GM23248 (cell line): ENCODE data around the gene CLDN18. TPM values are rescaled to one million over a fixed set of nuclear protein-coding genes. Genes with fewer than 3 reads are reported as not detected.

Experiments
- DNase-seq: peaks from one replicate; pipeline ENCODE4 v3.0.0-alpha.2; 2015
- H2AFZ ChIP-seq: fragments of 200-600 bp; sonication (generic); 2 replicates; pipeline ENCODE4 v1.6.1; 2016; ENCODE audit warnings: antibody characterized with exemption
- H3F3A ChIP-seq: fragments of 200-600 bp; sonication (generic); 2 replicates; pipeline ENCODE4 v1.6.1; 2016; ENCODE audit warnings: mild to moderate bottlenecking, antibody characterized with exemption, mixed run types; ENCODE audit not compliant: insufficient read depth
- H3K27ac ChIP-seq: fragments of 200-600 bp; sonication (generic); 2 replicates; pipeline ENCODE4 v1.5.1; 2016; ENCODE audit warnings: mild to moderate bottlenecking
- H3K27me3 ChIP-seq: fragments of 200-600 bp; sonication (generic); replicated peaks from 2 replicates; pipeline ENCODE4 v1.6.1; 2016; ENCODE audit warnings: mild to moderate bottlenecking; ENCODE audit not compliant: insufficient read depth
- H3K36me3 ChIP-seq: fragments of 200-600 bp; sonication (generic); 2 replicates; pipeline ENCODE4 v1.6.1; 2016; ENCODE audit warnings: low read depth, mild to moderate bottlenecking
- H3K4me1 ChIP-seq: fragments of 200-600 bp; sonication (generic); 2 replicates; pipeline ENCODE4 v1.6.1; 2016; ENCODE audit warnings: mild to moderate bottlenecking; ENCODE audit not compliant: insufficient read depth
- H3K4me2 ChIP-seq: fragments of 200-600 bp; sonication (generic); one replicate; pipeline ENCODE4 v1.6.1; 2016; ENCODE audit warnings: mild to moderate bottlenecking; ENCODE audit not compliant: unreplicated experiment
- H3K4me3 ChIP-seq: fragments of 200-600 bp; sonication (generic); 2 replicates; pipeline ENCODE4 v1.5.1; 2016; ENCODE audit warnings: mild to moderate bottlenecking
- H3K79me2 ChIP-seq: fragments of 200-600 bp; sonication (generic); 2 replicates; pipeline ENCODE4 v1.6.1; 2016; ENCODE audit warnings: mild to moderate bottlenecking; ENCODE audit not compliant: insufficient read depth
- H3K9ac ChIP-seq: fragments of 200-600 bp; sonication (generic); 2 replicates; pipeline ENCODE4 v1.6.1; 2016; ENCODE audit warnings: mild to moderate bottlenecking
- H3K9me2 ChIP-seq: fragments of 200-600 bp; sonication (generic); 2 replicates; pipeline ENCODE4 v1.6.1; 2016; ENCODE audit warnings: mixed run types, mild to moderate bottlenecking, moderate library complexity; ENCODE audit not compliant: insufficient read depth
- H3K9me3 ChIP-seq: fragments of 200-600 bp; sonication (generic); one replicate; pipeline ENCODE4 v1.6.1; 2017; ENCODE audit warnings: low read depth
- H4K20me1 ChIP-seq: fragments of 200-600 bp; sonication (generic); 2 replicates; pipeline ENCODE4 v1.6.0; 2016; ENCODE audit not compliant: insufficient read depth
- EZH2 ChIP-seq: fragments of 200-600 bp; sonication (generic); IDR thresholded peaks from 2 replicates; pipeline ENCODE4 v1.6.1; 2018; ENCODE audit warnings: antibody characterized with exemption, mild to moderate bottlenecking; ENCODE audit not compliant: insufficient read depth, poor library complexity, severe bottlenecking
- EZH2phosphoT487 ChIP-seq: fragments of 200-600 bp; sonication (generic); IDR thresholded peaks from 2 replicates; pipeline ENCODE4 v1.6.1; 2018; ENCODE audit warnings: antibody characterized with exemption, moderate library complexity, mild to moderate bottlenecking, low read depth; ENCODE audit not compliant: insufficient read depth
- WGBS, 2 experiments: methylation state at CpG; one replicate each; pipeline ENCODE4 v1.1.6; 2015 to 2017; ENCODE audit warnings: low lambda C conversion rate in 2 of 2, low coverage in 1 of 2; ENCODE audit errors: missing lambda C conversion rate in 2 of 2; 5-methylcytosine and 5-hydroxymethylcytosine counted together
- in situ Hi-C: fragments of 300-500 bp; cut with MboI; formaldehyde crosslinking; loops from 2 replicates; pipeline ENCODE4 v1.15.0; 2020
- polyA plus RNA-seq: library from polyadenylated mRNA; unstranded; fragments of >200 nt; fragmentation: Nextera tagmentation; extraction: Ambion mirVana; gene quantifications from 2 replicates; pipeline ENCODE4 v1.2.1, GENCODE V29; 2016
- total RNA-seq: library from RNA; depleted of rRNA; stranded (reverse); fragments of >200 nt; shearing (Covaris generic); gene quantifications from 2 replicates; pipeline ENCODE4 v1.2.3, GENCODE V29; 2014; rRNA removed

CLDN18 gene
- total RNA-seq, result not detected in 2 replicates
- 0.18 TPM in 2 replicates for polyA plus RNA-seq

DNA sequence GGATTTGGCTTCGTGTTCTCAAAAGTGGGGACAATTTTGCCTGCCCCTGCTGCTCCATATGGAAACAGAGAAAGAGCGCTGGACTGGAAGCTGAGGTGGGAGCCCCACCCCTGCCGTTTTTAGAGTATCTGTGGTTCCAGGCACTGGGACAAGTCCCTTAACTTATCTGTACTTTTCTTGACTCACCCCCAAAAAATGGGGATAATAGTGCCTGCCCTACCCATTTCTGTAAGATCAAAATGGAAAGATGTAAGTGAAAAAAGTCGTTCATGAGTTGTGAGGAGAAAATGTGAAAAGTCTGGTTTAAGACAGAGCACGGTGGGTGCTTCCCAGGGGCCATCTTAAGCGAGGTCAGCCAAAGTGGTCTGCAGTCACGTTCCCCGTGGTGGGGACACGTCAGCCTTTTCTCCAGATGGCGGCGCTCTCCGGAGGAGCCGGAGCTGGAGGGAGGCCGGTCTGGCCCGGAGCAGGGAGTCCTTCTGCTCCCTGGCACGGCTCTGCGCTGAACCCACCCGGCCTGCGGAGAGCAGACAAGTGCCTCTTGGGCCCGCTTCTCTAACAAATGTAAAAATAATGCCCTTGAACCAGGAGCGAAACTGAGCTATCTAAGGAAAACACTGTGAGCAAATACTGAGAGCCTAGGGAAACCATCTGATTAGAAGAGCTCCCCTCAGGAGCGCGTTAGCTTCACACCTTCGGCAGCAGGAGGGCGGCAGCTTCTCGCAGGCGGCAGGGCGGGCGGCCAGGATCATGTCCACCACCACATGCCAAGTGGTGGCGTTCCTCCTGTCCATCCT, at the start of gene CLDN18:
Gene CLDN18, plus strand, starts transcription at position 690 of the 797 bp plus-strand sequence. Its CDS starts 61 bp downstream, at position 751.
- Histone ChIP-seq H3K9me2 (no peaks in the 10 kb centered on the region), H3K4me1 (no peaks in the 10 kb centered on the region), H3K27ac (no peak within 1 kb of the TSS), H3K79me2 (no peaks in the 10 kb centered on the region), H3K4me2 (no peak within 1 kb of the TSS), H3F3A (no peaks in the 10 kb centered on the region), H4K20me1 (no peaks in the 10 kb centered on the region), H3K9me3 (no peaks in the 10 kb centered on the region), H3K4me3 (no peak within 1 kb of the TSS), H3K36me3 (no peaks in the 10 kb centered on the region), H2AFZ (no peak within 1 kb of the TSS), H3K27me3 (no peaks in the 10 kb centered on the region), H3K9ac (no peak within 1 kb of the TSS)
- 84 to 85% methylated on average over 25 to 30 of the region's 30 CpGs for WGBS, 2 experiments
- DNase-seq, result no peak
- in situ Hi-C loops, result no loop called here
- no peak for TF ChIP-seq EZH2phosphoT487
- no peak for TF ChIP-seq EZH2

DNA sequence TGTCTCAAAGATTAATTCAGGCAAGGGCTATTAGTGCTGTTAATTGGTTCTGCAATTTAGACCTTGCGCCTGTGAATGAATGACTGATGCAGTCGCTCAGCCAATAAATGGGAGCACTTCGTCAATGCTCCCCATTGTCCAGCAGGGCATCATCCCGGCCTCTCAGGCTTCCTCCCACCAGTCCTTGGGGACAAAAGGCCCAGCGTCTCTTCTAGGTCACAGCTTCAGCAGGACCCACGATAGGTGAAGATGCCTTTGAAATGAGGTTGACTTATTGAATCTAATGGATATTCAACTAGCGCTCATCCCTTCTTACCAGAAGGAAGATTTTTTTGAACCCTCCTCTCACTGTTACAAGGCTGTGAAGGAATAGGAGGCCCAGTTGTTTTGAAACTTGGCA, 47.7 kb upstream of the CLDN18 start:
- Histone ChIP-seq H3K36me3 (no peaks in the 10 kb centered on the region), H3K9ac (no peak overlapping the region), H3F3A (no peaks in the 10 kb centered on the region), H3K4me3 (no peak overlapping the region), H4K20me1 (no peaks in the 10 kb centered on the region), H3K27me3 (no peaks in the 10 kb centered on the region), H2AFZ (no peak overlapping the region), H3K9me3 (no peaks in the 10 kb centered on the region), H3K9me2 (no peaks in the 10 kb centered on the region), H3K27ac (no peak overlapping the region), H3K4me2 (no peak overlapping the region), H3K4me1 (no peaks in the 10 kb centered on the region), H3K79me2 (no peaks in the 10 kb centered on the region)
- TF ChIP-seq EZH2phosphoT487 (no peak), EZH2 (no peak)
- 48 to 54% methylated on average over 7 of the region's 7 CpGs for WGBS, 2 experiments
- no peak for DNase-seq
- in situ Hi-C loops, result no loop called here

DNA sequence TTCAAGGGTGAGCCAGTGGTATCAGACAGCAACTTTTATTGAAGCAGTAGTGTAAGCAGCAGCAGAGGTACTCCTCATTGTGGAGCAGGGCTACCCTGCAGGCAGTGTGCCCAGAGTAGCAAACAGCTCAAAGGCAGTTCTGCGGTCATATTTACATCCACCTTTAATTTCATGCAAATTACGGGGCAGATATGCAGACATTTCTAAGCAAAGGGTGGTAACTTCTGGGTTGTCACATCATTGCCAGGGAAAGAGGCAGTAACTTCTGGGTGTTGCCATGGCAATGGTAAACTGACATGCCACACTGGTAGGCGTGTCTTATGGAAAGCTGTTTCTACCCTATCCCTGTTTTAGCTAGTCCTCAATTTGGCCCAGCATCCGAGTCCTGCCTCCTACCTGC, 46.5 kb upstream of the CLDN18 start:
- Histone ChIP-seq H3K27ac (no peak overlapping the region), H3K9ac (no peak overlapping the region), H3K4me2 (no peak overlapping the region), H4K20me1 (no peaks in the 10 kb centered on the region), H3F3A (no peaks in the 10 kb centered on the region), H3K27me3 (no peaks in the 10 kb centered on the region), H3K9me3 (no peaks in the 10 kb centered on the region), H3K4me1 (no peaks in the 10 kb centered on the region), H3K36me3 (no peaks in the 10 kb centered on the region), H3K79me2 (no peaks in the 10 kb centered on the region), H3K9me2 (no peaks in the 10 kb centered on the region), H2AFZ (no peak overlapping the region), H3K4me3 (no peak overlapping the region)
- DNase-seq, result no peak
- in situ Hi-C loops, result no loop called here
- WGBS, 2 experiments, result 54 to 58% methylated on average over 4 of the region's 4 CpGs
- no peak for TF ChIP-seq EZH2
- no peak for TF ChIP-seq EZH2phosphoT487

DNA sequence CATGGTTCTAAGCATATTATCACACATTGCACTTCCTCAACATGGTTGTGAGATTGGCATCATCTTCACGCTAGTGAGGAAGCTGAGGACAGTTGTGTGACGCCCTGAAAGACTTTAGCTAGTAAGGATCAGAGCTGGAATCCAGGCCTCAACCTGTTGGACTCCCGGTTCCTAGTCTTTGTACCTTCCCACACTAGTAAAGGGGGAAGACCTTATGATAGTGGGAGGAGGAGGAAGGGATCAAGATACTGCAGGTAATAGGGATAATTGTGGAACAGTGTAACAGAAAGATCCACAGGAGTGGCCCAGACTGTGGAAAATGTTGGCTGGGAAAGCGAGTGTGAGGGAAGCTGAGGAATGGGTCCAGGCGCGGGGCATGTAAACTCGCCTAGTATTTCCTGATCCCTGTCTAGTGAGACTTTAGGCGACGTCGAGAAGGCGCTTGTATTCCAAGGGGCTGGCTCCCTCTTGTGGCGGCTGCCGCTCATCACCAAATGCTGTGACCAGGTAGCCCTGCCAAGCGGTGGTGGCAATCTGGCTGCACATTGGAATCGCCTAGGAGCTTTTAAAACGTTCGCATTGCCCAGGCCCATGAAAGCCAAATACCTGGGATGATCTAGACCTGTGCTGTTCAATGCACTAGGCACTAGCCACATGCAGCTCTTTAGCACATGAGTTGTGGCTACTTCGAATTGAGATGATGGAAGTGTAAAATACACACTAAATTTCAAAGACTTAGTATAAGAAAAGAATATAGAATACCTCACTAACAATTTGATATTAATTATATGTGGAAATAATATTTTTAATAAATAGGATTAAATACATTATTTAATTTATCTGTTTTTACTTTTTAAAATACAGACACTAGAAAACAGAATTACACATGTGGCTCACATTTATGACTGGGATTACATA, 38.8 kb upstream of the CLDN18 start:
- H3F3A ChIP-seq, result no peaks in the 10 kb centered on the region
- in situ Hi-C loops, result no loop called here
- TF ChIP-seq EZH2 (no peak), EZH2phosphoT487 (no peak)
- no peaks in the 10 kb centered on the region for H3K36me3 ChIP-seq
- H3K4me3 ChIP-seq, result peak overlapping the region; percentile 31; the same call in 1 of the 2 replicates
- DNase-seq, result peak; percentile 80
- H3K4me2 ChIP-seq, result no peak overlapping the region
- no peaks in the 10 kb centered on the region for H4K20me1 ChIP-seq
- H3K9me2 ChIP-seq, result no peaks in the 10 kb centered on the region
- no peaks in the 10 kb centered on the region for H3K79me2 ChIP-seq
- no peak overlapping the region for H3K27ac ChIP-seq
- no peaks in the 10 kb centered on the region for H3K9me3 ChIP-seq
- H3K4me1 ChIP-seq, result no peaks in the 10 kb centered on the region
- peaks cover 8% of the 10 kb centered on the region; the same call in 1 of the 2 replicates for H3K27me3 ChIP-seq
- no peak overlapping the region for H3K9ac ChIP-seq
- 12% methylated on average over 18 of the region's 18 CpGs for WGBS, 2 experiments
- H2AFZ ChIP-seq, result peak overlapping the region; percentile 56
